ENCODE results near the gene KIF4A.

Gene KIF4A

GRCh38 chrX:70453024-70453618 lies 163.2 kb downstream of the KIF4A start:
- TF ChIP-seq, protein P1, sequence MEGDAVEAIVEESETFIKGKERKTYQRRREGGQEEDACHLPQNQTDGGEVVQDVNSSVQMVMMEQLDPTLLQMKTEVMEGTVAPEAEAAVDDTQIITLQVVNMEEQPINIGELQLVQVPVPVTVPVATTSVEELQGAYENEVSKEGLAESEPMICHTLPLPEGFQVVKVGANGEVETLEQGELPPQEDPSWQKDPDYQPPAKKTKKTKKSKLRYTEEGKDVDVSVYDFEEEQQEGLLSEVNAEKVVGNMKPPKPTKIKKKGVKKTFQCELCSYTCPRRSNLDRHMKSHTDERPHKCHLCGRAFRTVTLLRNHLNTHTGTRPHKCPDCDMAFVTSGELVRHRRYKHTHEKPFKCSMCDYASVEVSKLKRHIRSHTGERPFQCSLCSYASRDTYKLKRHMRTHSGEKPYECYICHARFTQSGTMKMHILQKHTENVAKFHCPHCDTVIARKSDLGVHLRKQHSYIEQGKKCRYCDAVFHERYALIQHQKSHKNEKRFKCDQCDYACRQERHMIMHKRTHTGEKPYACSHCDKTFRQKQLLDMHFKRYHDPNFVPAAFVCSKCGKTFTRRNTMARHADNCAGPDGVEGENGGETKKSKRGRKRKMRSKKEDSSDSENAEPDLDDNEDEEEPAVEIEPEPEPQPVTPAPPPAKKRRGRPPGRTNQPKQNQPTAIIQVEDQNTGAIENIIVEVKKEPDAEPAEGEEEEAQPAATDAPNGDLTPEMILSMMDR (IDR thresholded peaks at IDR 0.05; ENCODE audit: low read depth, low read length), result no peak
- no peaks in the 10 kb centered on the region for H3K4me1 ChIP-seq
- H3K9me3 ChIP-seq, result no peaks in the 10 kb centered on the region
- no peak for DNase-seq
- no peaks in the 10 kb centered on the region for H3K27me3 ChIP-seq
- no peak overlapping the region for H3K4me3 ChIP-seq (ENCODE audit: low read depth, low read length)
- no peaks in the 10 kb centered on the region for H3K36me3 ChIP-seq

DNA sequence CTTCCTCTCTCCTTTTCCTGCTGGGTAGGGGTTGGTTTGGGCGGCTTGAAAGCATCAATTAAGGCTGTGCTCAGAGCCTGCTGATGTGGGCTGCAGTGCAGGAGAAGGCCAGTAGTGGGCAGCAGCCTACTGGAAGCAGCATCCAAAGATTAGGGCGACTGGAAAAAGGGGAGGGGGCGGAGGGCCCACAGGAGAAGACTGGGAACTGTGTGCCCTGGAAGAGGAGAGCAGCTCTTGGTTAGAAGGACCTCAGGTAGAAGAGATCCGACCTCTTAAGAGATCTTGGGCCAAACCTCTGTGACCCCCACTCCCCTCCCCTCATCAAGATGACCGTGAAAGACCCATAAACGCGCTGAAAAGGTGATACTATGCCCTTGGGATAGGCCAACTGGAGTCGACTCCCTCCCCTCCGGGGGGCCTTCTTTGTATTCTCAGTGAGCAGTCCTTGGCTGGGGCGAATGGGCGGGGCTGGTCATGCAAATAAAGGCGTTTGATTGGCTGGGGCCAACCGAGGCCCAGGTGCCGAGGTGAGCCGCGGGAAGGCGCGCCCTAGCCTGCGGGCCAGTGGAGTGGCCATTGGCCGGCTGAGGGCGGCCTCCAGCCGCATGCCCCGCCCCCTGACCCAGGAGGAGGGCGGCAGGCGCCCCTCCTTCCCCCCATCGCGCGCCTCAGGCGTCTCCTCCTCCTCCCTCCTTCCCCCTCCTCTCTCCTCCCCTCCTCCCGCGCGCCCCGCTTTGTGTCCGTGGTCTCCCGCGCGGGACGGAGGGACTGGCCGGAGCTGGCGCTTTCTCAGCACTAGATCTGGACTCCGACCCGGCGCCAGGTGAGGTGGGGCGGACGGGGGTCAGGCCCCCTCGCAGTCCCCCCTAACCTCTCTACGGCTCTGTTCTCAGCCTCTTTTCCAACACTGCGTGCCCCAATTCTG lies 164.8 kb downstream of the KIF4A start:
- TF ChIP-seq, protein P1 (IDR thresholded peaks at IDR 0.05; ENCODE audit: low read depth, low read length), result peak; percentile 73
- DNase-seq, result peak; percentile 34
- no peak overlapping the region for H3K4me3 ChIP-seq (ENCODE audit: low read depth, low read length)
- no peaks in the 10 kb centered on the region for H3K4me1 ChIP-seq
- no peaks in the 10 kb centered on the region for H3K27me3 ChIP-seq
- no peaks in the 10 kb centered on the region for H3K9me3 ChIP-seq
- H3K36me3 ChIP-seq, result no peaks in the 10 kb centered on the region

DNA sequence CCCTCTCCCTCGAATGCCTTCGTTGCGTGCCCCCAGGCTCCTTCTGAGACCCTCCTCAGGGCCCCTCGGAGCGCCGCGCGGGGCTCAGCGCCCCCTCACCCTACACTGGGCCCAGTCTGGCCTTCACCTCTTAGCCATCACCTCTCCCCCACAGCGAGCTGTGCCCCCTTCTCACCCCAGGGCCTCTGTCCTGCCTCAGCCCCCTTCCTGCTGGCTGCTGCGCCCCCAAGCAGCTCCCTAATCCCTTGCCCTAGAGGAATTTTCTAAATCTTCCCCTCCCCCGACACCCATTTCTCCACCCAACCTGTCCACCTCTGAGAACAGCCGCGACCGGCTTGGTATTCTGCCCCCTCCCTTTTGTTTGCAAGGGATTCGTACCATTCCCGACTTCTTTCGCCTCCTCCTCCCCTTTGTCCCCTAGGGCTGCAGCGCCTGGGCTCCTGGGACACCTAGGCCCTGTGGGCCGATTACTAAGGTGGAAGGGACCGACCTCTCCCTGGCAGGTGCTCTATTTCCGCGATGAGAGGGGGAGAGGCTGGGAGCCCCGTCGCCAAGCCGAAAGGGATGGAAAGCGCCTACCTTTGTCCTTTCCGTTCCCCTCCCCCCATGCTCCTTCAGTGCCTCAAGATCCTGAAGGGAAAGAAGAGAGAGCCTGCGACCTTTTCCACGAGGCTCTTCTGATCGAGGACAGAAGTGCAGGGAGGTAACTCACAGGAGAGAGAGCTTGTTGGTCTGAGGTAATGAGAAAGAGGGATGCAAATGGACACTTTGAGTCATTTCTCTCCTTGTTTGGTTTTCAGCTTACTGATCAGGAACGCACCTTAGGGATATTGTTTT lies 165.7 kb downstream of the KIF4A start:
- no peaks in the 10 kb centered on the region for H3K36me3 ChIP-seq
- no peak for DNase-seq
- TF ChIP-seq, protein P1 (IDR thresholded peaks at IDR 0.05; ENCODE audit: low read depth, low read length), result no peak
- no peaks in the 10 kb centered on the region for H3K27me3 ChIP-seq
- no peak overlapping the region for H3K4me3 ChIP-seq (ENCODE audit: low read depth, low read length)
- H3K4me1 ChIP-seq, result no peaks in the 10 kb centered on the region
- H3K9me3 ChIP-seq, result no peaks in the 10 kb centered on the region

DNA sequence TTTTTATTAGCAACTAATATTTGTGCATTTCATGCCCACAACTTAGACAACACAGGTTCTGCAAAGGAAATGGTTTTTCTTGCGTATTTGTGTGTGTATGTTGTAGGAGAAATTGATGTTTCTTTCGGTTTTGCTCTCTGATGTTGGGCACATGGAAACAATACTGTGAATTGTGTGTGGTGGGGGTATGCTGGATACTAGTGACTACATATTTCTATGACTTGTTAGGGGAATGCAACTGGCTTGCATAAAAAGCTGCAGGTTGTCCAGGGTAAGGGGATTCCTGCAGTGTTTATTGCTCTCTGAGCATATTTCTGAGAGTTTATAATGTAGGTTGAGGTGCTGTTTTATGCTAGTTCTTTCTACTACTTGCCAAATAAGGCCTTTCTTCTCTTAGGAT lies 166.4 kb downstream of the KIF4A start:
- Histone ChIP-seq H3K9me3 (no peaks in the 10 kb centered on the region), H3K36me3 (no peaks in the 10 kb centered on the region), H3K27me3 (no peaks in the 10 kb centered on the region), H3K4me3 (ENCODE audit: low read depth, low read length) (no peak overlapping the region), H3K4me1 (no peaks in the 10 kb centered on the region)
- TF ChIP-seq, protein P1 (IDR thresholded peaks at IDR 0.05; ENCODE audit: low read depth, low read length), result no peak
- no peak for DNase-seq

DNA sequence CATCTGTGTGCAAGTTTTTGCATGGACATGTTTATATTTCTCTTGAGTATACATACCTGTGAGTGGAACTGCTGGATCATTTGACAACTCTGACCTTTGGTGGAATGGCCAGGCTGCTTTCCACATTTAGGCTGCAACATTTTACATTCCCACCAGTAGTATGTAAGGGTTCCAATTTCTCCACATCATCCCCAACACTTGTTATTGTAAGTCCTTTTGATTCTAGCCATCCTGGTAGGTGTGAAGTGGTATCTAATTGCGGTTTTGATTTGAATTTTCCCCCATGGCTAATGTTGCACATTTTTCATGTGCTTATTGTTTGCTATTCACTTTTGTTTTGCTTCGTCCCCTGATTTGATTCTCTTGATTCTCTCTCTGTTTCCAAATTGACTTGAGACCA lies 171.1 kb downstream of the KIF4A start:
- Histone ChIP-seq H3K4me1 (no peaks in the 10 kb centered on the region), H3K9me3 (no peaks in the 10 kb centered on the region), H3K4me3 (ENCODE audit: low read depth, low read length) (no peak overlapping the region), H3K27me3 (no peaks in the 10 kb centered on the region), H3K36me3 (no peaks in the 10 kb centered on the region)
- TF ChIP-seq, protein P1 (IDR thresholded peaks at IDR 0.05; ENCODE audit: low read depth, low read length), result no peak
- DNase-seq, result no peak
